ENCODE measurements around the gene STIMATE.

The STIMATE gene

GRCh38 chr3:52819936-52820335 lies 77.4 kb downstream of the STIMATE start:
- no peak for DNase-seq

GRCh38 chr3:52817860-52818259 lies 79.5 kb downstream of the STIMATE start:
- no peak for DNase-seq

GRCh38 chr3:52817221-52817620 lies 80.1 kb downstream of the STIMATE start:
- no peak for DNase-seq

GRCh38 chr3:52816654-52817053 lies 80.7 kb downstream of the STIMATE start:
- no peak for DNase-seq

GRCh38 chr3:52816199-52816598 lies 81.1 kb downstream of the STIMATE start:
- DNase-seq = no peak

- DNase-seq = no peak
Observed at GRCh38 chr3:52813810-52814209, 83.5 kb downstream of the STIMATE start.

- no peak for DNase-seq
Observed at GRCh38 chr3:52811452-52812011, 85.8 kb downstream of the STIMATE start.

GRCh38 chr3:52810923-52811322 lies 86.4 kb downstream of the STIMATE start:
- DNase-seq = no peak

GRCh38 chr3:52809662-52810377 lies 87.5 kb downstream of the STIMATE start:
- DNase-seq = no peak

GRCh38 chr3:52809149-52809548 lies 88.2 kb downstream of the STIMATE start:
- no peak for DNase-seq

- DNase-seq = no peak
Observed at GRCh38 chr3:52805270-52806039, 91.9 kb downstream of the STIMATE start.

GRCh38 chr3:52801839-52802238 lies 95.5 kb downstream of the STIMATE start:
- no peak for DNase-seq

- DNase-seq = no peak
Observed at GRCh38 chr3:52800079-52800478, 97.3 kb downstream of the STIMATE start.

- no peak for DNase-seq
Observed at GRCh38 chr3:52798978-52799476, 98.3 kb downstream of the STIMATE start.

- DNase-seq = no peak
Observed at GRCh38 chr3:52798376-52798977, 98.9 kb downstream of the STIMATE start.

GRCh38 chr3:52796411-52796810 lies 100.9 kb downstream of the STIMATE start:
- DNase-seq = no peak

- DNase-seq = no peak
Observed at GRCh38 chr3:52795298-52795900, 101.9 kb downstream of the STIMATE start.

GRCh38 chr3:52794612-52795099 lies 102.7 kb downstream of the STIMATE start, which contains the start of gene ITIH3:
Gene ITIH3 (plus strand): TSS chr3:52794796. CDS start chr3:52794804, 8 bp downstream.
- DNase-seq = no peak

- no peak for DNase-seq
Observed at GRCh38 chr3:52793702-52794611, 103.4 kb downstream of the STIMATE start.

All from hypothalamus (tissue), 51 donors.